ENCODE measurements around the gene LSM14B. TPM values are rescaled to one million over a fixed set of nuclear protein-coding genes. Genes with fewer than 3 reads are reported as not detected.

The LSM14B gene
- total RNA-seq, 1 experiment from 2014 or later, result 82.4 TPM

- Histone ChIP-seq H3K9ac (ENCODE audit: extremely low read depth, insufficient read length, low read length) (no peak overlapping the region), H3K79me2 (ENCODE audit: insufficient read depth, low read length) (0 out of 2 replicates have a peak, but pooled peaks cover 2% of the 10 kb centered on the region), H2BK12ac (ENCODE audit: insufficient read length, low read depth, low read length) (no peak overlapping the region), H2BK120ac (ENCODE audit: low read depth, low read length, poor library complexity, severe bottlenecking) (no peak overlapping the region), H3K23ac (ENCODE audit: insufficient read length, low read depth, low read length) (no peak overlapping the region), H4K8ac (replicated peaks; ENCODE audit: insufficient read length, low read depth, low read length) (no peak overlapping the region), H3K4me2 (ENCODE audit: insufficient read depth, insufficient read length, low read length) (no peak overlapping the region), H3K27ac (ENCODE audit: insufficient read length, low read depth, low read length) (no peak overlapping the region), H3K14ac (ENCODE audit: insufficient read depth, low read length) (no peak overlapping the region), H2AK5ac (ENCODE audit: insufficient read length, low read length) (no peak overlapping the region), H4K5ac (ENCODE audit: insufficient read length, low read depth, low read length) (no peak overlapping the region), H2AFZ (ENCODE audit: low read length) (no peak overlapping the region), H2BK5ac (ENCODE audit: insufficient read length, low read length) (no peak overlapping the region), H3K18ac (ENCODE audit: insufficient read length, low read depth, low read length) (no peak overlapping the region), H2BK20ac (ENCODE audit: low read depth, low read length, poor library complexity, severe bottlenecking) (no peak overlapping the region), H3T11ph (ENCODE audit: low read length) (no peak overlapping the region), H3K79me1 (ENCODE audit: insufficient read depth, low read depth, low read length, poor library complexity, severe bottlenecking) (no peaks in the 10 kb centered on the region), H4K20me1 (ENCODE audit: control insufficient read depth, insufficient read depth, insufficient read length) (no peaks in the 10 kb centered on the region), H3K4ac (ENCODE audit: low read depth, low read length) (no peak overlapping the region), H4K91ac (ENCODE audit: insufficient read length, low read depth, low read length) (no peak overlapping the region), H3K27me3 (ENCODE audit: insufficient read depth, low read length) (no peaks in the 10 kb centered on the region), H3K56ac (ENCODE audit: insufficient read length, low read depth, low read length) (no peak overlapping the region), H3K23me2 (ENCODE audit: insufficient read length, low read depth, low read length, poor library complexity, severe bottlenecking) (no peaks in the 10 kb centered on the region), H2BK15ac (ENCODE audit: low read depth, low read length) (no peak overlapping the region), H3K4me1 (ENCODE audit: insufficient read depth, low read length) (no peaks in the 10 kb centered on the region), H3K9me3 (ENCODE audit: control insufficient read depth, low read depth, low read length) (no peaks in the 10 kb centered on the region)
- DNase-seq, result no peak
- no peak overlapping the region; a peak in 1 of 7 replicates for H3K27ac Mint-ChIP-seq
- 0 out of 4 replicates have a peak, but pooled peaks cover 0 to 2% of the 10 kb centered on the region in 2 experiments for H3K4me1 Mint-ChIP-seq
- no peak for TF ChIP-seq CTCF (conservative IDR thresholded peaks at IDR 0.05)
- H3K36me3 Mint-ChIP-seq (ENCODE audit: insufficient read depth in 1 of 3, low read depth in 3 of 3), result peaks cover 28 to 64% (median 55%) of the 10 kb centered on the region in 3 experiments
- H3K9me3 Mint-ChIP-seq, result no peaks in the 10 kb centered on the region; a peak in 1 of 5 replicates
- no CpG with 5 or more reads among the region's 38 CpGs for WGBS (ENCODE audit: extremely low coverage, insufficient read length, low lambda C conversion rate)
- H3K27me3 Mint-ChIP-seq (ENCODE audit: low read depth), result no peaks in the 10 kb centered on the region
- no peak overlapping the region for H3K4me3 Mint-ChIP-seq
Measured at GRCh38 chr20:62162765-62163484, 40.6 kb downstream of the LSM14B start.

Data from H9 (cell line).